ENCODE results near the gene CARD10.

Gene CARD10

GRCh38 chr22:37445501-37445900, 73.7 kb downstream of the CARD10 start:
- no peaks in the 10 kb centered on the region for H3K4me1 ChIP-seq (ENCODE audit: control insufficient read depth, low read depth, low read length)
- no peaks in the 10 kb centered on the region for H3K36me3 ChIP-seq (ENCODE audit: control insufficient read depth, low read depth, low read length)
- H3K27me3 ChIP-seq (ENCODE audit: control insufficient read depth, insufficient read depth, low read length): no peaks in the 10 kb centered on the region
- no peak overlapping the region for H3K27ac ChIP-seq (ENCODE audit: low read length)
- no peak overlapping the region for H3K4me3 ChIP-seq (ENCODE audit: low read length)
- no peak overlapping the region for H3K9ac ChIP-seq (ENCODE audit: low read length)
- H3K9me3 ChIP-seq (ENCODE audit: control insufficient read depth, low read depth, low read length): no peaks in the 10 kb centered on the region

GRCh38 chr22:37443977-37444376, 75.2 kb downstream of the CARD10 start:
- Histone ChIP-seq H3K27me3 (ENCODE audit: control insufficient read depth, insufficient read depth, low read length) (no peaks in the 10 kb centered on the region), H3K9me3 (ENCODE audit: control insufficient read depth, low read depth, low read length) (no peaks in the 10 kb centered on the region), H3K36me3 (ENCODE audit: control insufficient read depth, low read depth, low read length) (no peaks in the 10 kb centered on the region), H3K9ac (ENCODE audit: low read length) (no peak overlapping the region), H3K27ac (ENCODE audit: low read length) (no peak overlapping the region), H3K4me3 (ENCODE audit: low read length) (no peak overlapping the region), H3K4me1 (ENCODE audit: control insufficient read depth, low read depth, low read length) (no peaks in the 10 kb centered on the region)

GRCh38 chr22:37443086-37443485, 76.1 kb downstream of the CARD10 start:
- Histone ChIP-seq H3K4me1 (ENCODE audit: control insufficient read depth, low read depth, low read length) (no peaks in the 10 kb centered on the region), H3K4me3 (ENCODE audit: low read length) (no peak overlapping the region), H3K9me3 (ENCODE audit: control insufficient read depth, low read depth, low read length) (no peaks in the 10 kb centered on the region), H3K36me3 (ENCODE audit: control insufficient read depth, low read depth, low read length) (no peaks in the 10 kb centered on the region), H3K9ac (ENCODE audit: low read length) (no peak overlapping the region), H3K27ac (ENCODE audit: low read length) (no peak overlapping the region), H3K27me3 (ENCODE audit: control insufficient read depth, insufficient read depth, low read length) (no peaks in the 10 kb centered on the region)

- H3K36me3 ChIP-seq (ENCODE audit: control insufficient read depth, low read depth, low read length): no peaks in the 10 kb centered on the region
- no peak overlapping the region for H3K27ac ChIP-seq (ENCODE audit: low read length)
- H3K4me3 ChIP-seq (ENCODE audit: low read length): no peak overlapping the region
- H3K27me3 ChIP-seq (ENCODE audit: control insufficient read depth, insufficient read depth, low read length): no peaks in the 10 kb centered on the region
- no peak overlapping the region for H3K9ac ChIP-seq (ENCODE audit: low read length)
- H3K4me1 ChIP-seq (ENCODE audit: control insufficient read depth, low read depth, low read length): no peaks in the 10 kb centered on the region
- no peaks in the 10 kb centered on the region for H3K9me3 ChIP-seq (ENCODE audit: control insufficient read depth, low read depth, low read length)
These were observed 76.7 kb downstream of the CARD10 start for GRCh38 chr22:37442537-37442936.

DNA sequence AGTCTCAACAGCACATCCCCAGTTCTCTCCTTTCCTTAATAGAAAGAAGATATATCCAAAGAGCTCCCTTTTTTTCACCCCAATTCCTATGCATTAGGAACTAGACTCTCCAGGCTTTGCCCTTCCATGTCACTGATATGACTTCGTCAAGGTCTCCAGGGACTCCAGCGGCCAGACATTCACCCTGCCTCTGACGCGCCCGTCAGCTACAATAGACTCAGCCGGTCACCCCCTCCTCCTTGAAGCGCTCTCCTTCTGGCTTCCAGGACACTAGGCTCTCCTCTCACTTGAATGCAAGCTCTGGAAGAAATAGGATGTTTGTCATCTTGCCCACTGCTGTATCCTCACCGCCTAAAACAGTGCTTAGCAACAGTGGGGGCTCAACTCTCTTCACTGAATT, 77.1 kb downstream of the CARD10 start:
- no peak overlapping the region for H3K4me3 ChIP-seq (ENCODE audit: low read length)
- H3K4me1 ChIP-seq (ENCODE audit: control insufficient read depth, low read depth, low read length): no peaks in the 10 kb centered on the region
- H3K9ac ChIP-seq (ENCODE audit: low read length): no peak overlapping the region
- H3K9me3 ChIP-seq (ENCODE audit: control insufficient read depth, low read depth, low read length): no peaks in the 10 kb centered on the region
- H3K27me3 ChIP-seq (ENCODE audit: control insufficient read depth, insufficient read depth, low read length): no peaks in the 10 kb centered on the region
- no peaks in the 10 kb centered on the region for H3K36me3 ChIP-seq (ENCODE audit: control insufficient read depth, low read depth, low read length)
- no peak overlapping the region for H3K27ac ChIP-seq (ENCODE audit: low read length)

- Histone ChIP-seq H3K9ac (ENCODE audit: low read length) (no peak overlapping the region), H3K9me3 (ENCODE audit: control insufficient read depth, low read depth, low read length) (no peaks in the 10 kb centered on the region), H3K4me3 (ENCODE audit: low read length) (no peak overlapping the region), H3K36me3 (ENCODE audit: control insufficient read depth, low read depth, low read length) (no peaks in the 10 kb centered on the region), H3K4me1 (ENCODE audit: control insufficient read depth, low read depth, low read length) (no peaks in the 10 kb centered on the region), H3K27me3 (ENCODE audit: control insufficient read depth, insufficient read depth, low read length) (no peaks in the 10 kb centered on the region), H3K27ac (ENCODE audit: low read length) (no peak overlapping the region)
These were observed 78.3 kb downstream of the CARD10 start for GRCh38 chr22:37440875-37441274.

Data from iPS-18a (cell line).